ENCODE data around the gene GTF2I. TPM values are rescaled to one million over a fixed set of nuclear protein-coding genes. Genes with fewer than 3 reads are reported as not detected.
"Not testable (repeated sequence)": the region's sequence is repeated elsewhere in the genome, so short reads cannot be mapped to it uniquely, and the experiment has no call there.

The GTF2I gene
- total RNA-seq, 4 donors from 2014 or later: 240 to 385 (median 353) TPM

- H3K4me3 ChIP-seq (replicated peaks in 1 of 3); intact Hi-C loops (cut with DNase I); H3K27me3 ChIP-seq; H3K36me3 ChIP-seq; H3K27ac ChIP-seq; H3K9me3 ChIP-seq; H3K4me1 ChIP-seq: not testable (repeated sequence)
- DNase-seq: peak; percentile 94 to 95
- WGBS, 2 donors: 0% methylated on average over 1 of the region's 82 CpGs; no CpG with 5 or more reads in 1 of the 2 donors
Measured at GRCh38 chr7:74788369-74789150, 131.0 kb downstream of the GTF2I start.

GRCh38 chr7:74789200-74789736 is 131.8 kb downstream of the GTF2I start:
- H3K9me3 ChIP-seq; H3K27me3 ChIP-seq; H3K4me1 ChIP-seq; H3K4me3 ChIP-seq (replicated peaks in 1 of 3); H3K36me3 ChIP-seq; intact Hi-C loops (cut with DNase I); DNase-seq; H3K27ac ChIP-seq: not testable (repeated sequence)
- WGBS, 2 donors: no CpG with 5 or more reads among the region's 24 CpGs

- 97 to 100% methylated on average over 3 to 8 of the region's 27 CpGs for WGBS, 2 donors
Measured at GRCh38 chr7:74797848-74798622, 140.5 kb downstream of the GTF2I start.

GRCh38 chr7:74798644-74799043 is 141.1 kb downstream of the GTF2I start:
- DNase-seq; H3K4me3 ChIP-seq (replicated peaks in 1 of 3); intact Hi-C loops (cut with DNase I); H3K36me3 ChIP-seq; H3K9me3 ChIP-seq; H3K27me3 ChIP-seq; H3K4me1 ChIP-seq; H3K27ac ChIP-seq: not testable (repeated sequence)
- WGBS, 2 donors: 76 to 92% methylated on average over 1 of the region's 4 CpGs

More at GRCh38 chr7:74797848-74798622, 140.5 kb downstream of the GTF2I start:
- H3K27me3 ChIP-seq; H3K4me1 ChIP-seq; H3K36me3 ChIP-seq; H3K4me3 ChIP-seq (replicated peaks in 1 of 3); H3K9me3 ChIP-seq; intact Hi-C loops (cut with DNase I); DNase-seq; H3K27ac ChIP-seq: not testable (repeated sequence)

Other genes starting within 250 kb of the GTF2I start
- gene GTF2IRD1, start 203.8 kb upstream of the GTF2I start, total RNA-seq: 10 to 100 TPM; 28.1 to 41.1 (median 31.0) TPM
- gene NCF1, start 116.3 kb downstream of the GTF2I start, total RNA-seq: 1 to 10 TPM in 3 of 4 donors, under 1 TPM in 1; 0.67 to 6.0 (median 2.1) TPM
- 10 to 100 TPM; 16.9 to 48.5 (median 26.6) TPM for gene GTF2IRD2, start 193.9 kb downstream of the GTF2I start, total RNA-seq